GDM1 (cell line): ENCODE results near the gene ZNF699.
"Not testable (repeated sequence)": the region's sequence is repeated elsewhere in the genome, so short reads cannot be mapped to it uniquely, and the experiment has no call there.

Experiments used
- DNase-seq: peaks from one replicate; lab custom pipeline; 2025; lab: John Stamatoyannopoulos, UW

The ZNF699 gene

DNA sequence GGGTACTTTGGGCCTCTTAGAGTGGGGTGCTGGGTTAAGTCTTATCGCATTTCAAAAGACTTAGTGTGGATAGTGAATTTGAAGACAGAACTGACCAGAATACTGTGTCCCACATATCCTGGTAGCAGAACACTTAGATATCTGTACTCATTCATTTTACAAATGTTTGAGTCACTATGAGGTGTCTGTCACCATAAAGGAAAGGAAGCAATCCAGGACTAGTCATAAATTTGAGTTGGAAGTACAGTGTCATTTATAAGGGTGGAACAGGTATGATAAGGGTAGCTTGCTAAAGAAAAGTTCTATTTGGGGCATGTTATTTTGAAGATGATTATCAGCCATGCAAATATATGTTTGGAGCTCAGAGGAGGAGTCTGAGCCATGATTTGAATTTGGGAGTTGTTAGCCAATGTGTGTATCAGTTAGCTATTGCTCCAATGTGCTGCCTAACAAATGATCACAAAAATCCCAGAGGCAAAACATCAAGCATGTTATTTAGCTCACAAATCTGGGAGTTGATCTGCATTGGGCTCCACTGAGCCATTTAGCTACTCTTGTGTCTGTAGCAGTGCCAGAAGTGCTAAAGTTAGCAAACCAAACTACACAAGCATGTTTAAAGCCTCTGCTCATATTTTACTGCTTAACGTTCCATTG is 20.3 kb downstream of the ZNF699 start:
- DNase-seq: no peak

- DNase-seq: not testable (repeated sequence)
These were observed 26.2 kb downstream of the ZNF699 start for GRCh38 chr19:9283485-9283884.

DNA sequence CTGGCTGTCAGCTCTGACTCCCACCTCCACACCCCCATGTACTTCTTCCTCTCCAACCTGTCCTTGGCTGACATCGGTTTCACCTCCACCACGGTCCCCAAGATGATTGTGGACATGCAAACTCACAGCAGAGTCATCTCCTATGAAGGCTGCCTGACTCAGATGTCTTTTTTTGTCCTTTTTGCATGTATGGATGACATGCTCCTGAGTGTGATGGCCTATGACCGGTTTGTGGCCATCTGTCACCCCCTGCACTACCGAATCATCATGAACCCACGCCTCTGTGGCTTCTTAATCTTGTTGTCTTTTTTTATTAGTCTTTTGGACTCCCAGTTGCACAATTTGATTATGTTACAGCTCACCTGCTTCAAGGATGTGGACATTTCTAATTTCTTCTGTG is 58.4 kb downstream of the ZNF699 start:
- no peak for DNase-seq

DNA sequence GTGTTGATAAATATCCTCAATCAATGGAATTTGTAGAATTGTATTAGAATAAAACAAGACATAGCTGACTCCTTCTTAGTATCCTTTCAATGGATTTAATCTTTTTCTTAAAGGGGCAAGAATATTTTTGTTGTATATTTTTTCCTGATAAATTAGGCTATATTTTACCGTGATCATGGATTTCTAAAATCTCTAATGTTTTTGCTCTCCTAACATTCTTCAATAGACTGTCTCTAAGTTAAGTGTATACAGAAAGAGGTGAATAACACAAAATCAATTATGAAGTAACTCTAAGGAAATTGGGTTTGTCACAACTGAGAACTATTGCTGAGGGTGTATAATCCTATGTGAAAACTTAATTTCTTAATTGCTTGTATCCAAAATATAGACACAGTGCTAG is 59.0 kb downstream of the ZNF699 start, which contains the start of gene OR7E24:
Gene OR7E24 (plus strand): TSS at position 301 of the 400 bp plus-strand sequence. CDS start 114 bp downstream, outside the sequence.
- DNase-seq: no peak
